GM15510 (cell line): ENCODE data around the gene SPATA16.

Experiments used
- POLR2A ChIP-seq: IDR thresholded peaks from 3 replicates; pipeline ENCODE4 v1.6.1; 2011; ENCODE audit warnings: borderline replicate concordance; ENCODE audit not compliant: insufficient read length; ENCODE audit errors: extremely low read depth

SPATA16 gene

GRCh38 chr3:172848910-172849309, 292.1 kb downstream of the SPATA16 start:
- no peak for TF ChIP-seq POLR2A

- TF ChIP-seq POLR2A: no peak
These were observed 293.7 kb downstream of the SPATA16 start for GRCh38 chr3:172847292-172847691.

- TF ChIP-seq POLR2A: no peak
These were observed 294.3 kb downstream of the SPATA16 start for GRCh38 chr3:172846706-172847105.

GRCh38 chr3:172846103-172846561, 294.9 kb downstream of the SPATA16 start:
- TF ChIP-seq POLR2A: no peak

- no peak for TF ChIP-seq POLR2A
These were observed 296.6 kb downstream of the SPATA16 start for GRCh38 chr3:172844428-172844827.

GRCh38 chr3:172840913-172841312, 300.1 kb downstream of the SPATA16 start:
- TF ChIP-seq POLR2A: no peak

GRCh38 chr3:172840463-172840862, 300.6 kb downstream of the SPATA16 start:
- TF ChIP-seq POLR2A: no peak

GRCh38 chr3:172839679-172840078, 301.4 kb downstream of the SPATA16 start:
- TF ChIP-seq POLR2A: no peak
